ENCODE results near the gene SH3D19. TPM values are rescaled to one million over a fixed set of nuclear protein-coding genes. Genes with fewer than 3 reads are reported as not detected.
A peak's percentile ranks its signal among the peaks of the same experiment; 100 is the strongest.

Gene SH3D19
- total RNA-seq, 6 donors from 2014 or later, result 91.2 to 225 (median 103) TPM

DNA sequence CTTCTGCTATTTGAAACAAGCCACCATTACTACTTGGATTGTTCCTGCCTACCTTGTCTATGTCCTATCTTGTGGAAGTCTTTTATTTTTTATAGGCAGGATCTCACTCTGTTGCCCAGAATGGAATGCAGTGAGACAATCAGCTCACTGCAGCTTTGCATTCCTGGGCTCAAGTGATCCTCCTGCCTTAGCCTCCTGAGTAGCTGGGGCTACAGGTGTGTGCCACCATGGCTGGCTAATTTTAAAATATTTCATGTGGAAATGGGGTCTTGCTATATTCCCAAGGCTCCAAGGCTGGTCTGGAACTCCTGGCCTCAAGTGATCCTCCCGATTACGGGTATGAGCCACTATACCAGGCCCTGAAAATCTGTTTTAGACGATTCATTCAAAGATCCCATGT lies 218.3 kb downstream of the SH3D19 start:
- Histone ChIP-seq H3K4me3 (no peak overlapping the region), H3K36me3 (peaks cover 6 to 75% (median 57%) of the 10 kb centered on the region in 4 donors), H3K4me1 (peaks cover under 1 to 6% (median 4%) of the 10 kb centered on the region in 4 donors), H3K27ac (no peak overlapping the region), H3K27me3 (no peaks in the 10 kb centered on the region), H3K9me3 (no peaks in the 10 kb centered on the region)
- 94 to 98% methylated on average over 3 of the region's 3 CpGs for WGBS, 2 donors
- no peak for DNase-seq
- ATAC-seq (ENCODE audit: low FRiP score in 2 of 2), result no peak
- TF ChIP-seq CTCF (IDR thresholded peaks at IDR 0.05) (no peak), POLR2A (IDR thresholded peaks at IDR 0.05) (no peak), POLR2AphosphoS5 (IDR thresholded peaks at IDR 0.05) (no peak), EP300 (IDR thresholded peaks at IDR 0.05) (no peak)

- Histone ChIP-seq H3K36me3 (peaks cover 6 to 82% (median 65%) of the 10 kb centered on the region in 4 donors), H3K27ac (no peak overlapping the region), H3K9me3 (no peaks in the 10 kb centered on the region), H3K4me3 (no peak overlapping the region), H3K27me3 (no peaks in the 10 kb centered on the region), H3K4me1 (peaks cover 13 to 20% (median 16%) of the 10 kb centered on the region in 4 donors)
- no peak for DNase-seq
- 96% methylated on average over 5 of the region's 5 CpGs for WGBS, 2 donors
- no peak for TF ChIP-seq EP300 (IDR thresholded peaks at IDR 0.05)
- no peak for TF ChIP-seq CTCF (IDR thresholded peaks at IDR 0.05)
- no peak for TF ChIP-seq POLR2AphosphoS5 (IDR thresholded peaks at IDR 0.05)
- TF ChIP-seq POLR2A (IDR thresholded peaks at IDR 0.05), result no peak
- peak in 1 of 2 donors; percentile 9 for ATAC-seq (ENCODE audit: low FRiP score in 2 of 2)
Observed at GRCh38 chr4:151105454-151106032, 219.9 kb downstream of the SH3D19 start.

DNA sequence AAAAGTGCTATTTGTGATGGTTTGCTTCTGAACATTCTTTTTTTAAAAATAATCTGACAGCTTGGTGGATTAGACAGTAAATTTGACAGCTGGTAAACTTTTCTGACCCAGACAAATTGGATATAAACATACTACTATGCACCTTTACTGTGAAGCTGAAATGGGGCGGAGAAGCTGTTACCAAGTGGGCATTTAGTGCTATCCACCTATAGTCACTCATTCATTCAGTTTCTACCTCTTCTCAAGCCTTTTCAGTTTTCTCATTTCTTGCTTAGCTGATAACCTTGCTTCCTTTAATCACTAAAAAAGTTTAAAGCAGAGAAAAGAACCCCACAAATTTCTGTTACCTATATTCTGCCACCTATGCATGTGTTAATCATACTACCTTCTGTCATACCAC lies 220.8 kb downstream of the SH3D19 start:
- Histone ChIP-seq H3K36me3 (peaks cover 6 to 77% (median 61%) of the 10 kb centered on the region in 4 donors), H3K27me3 (no peaks in the 10 kb centered on the region), H3K4me1 (peaks cover 15 to 24% (median 19%) of the 10 kb centered on the region in 4 donors), H3K4me3 (no peak overlapping the region), H3K27ac (no peak overlapping the region), H3K9me3 (no peaks in the 10 kb centered on the region)
- no peak for ATAC-seq (ENCODE audit: low FRiP score in 2 of 2)
- DNase-seq, result no peak
- TF ChIP-seq EP300 (IDR thresholded peaks at IDR 0.05) (no peak), POLR2A (IDR thresholded peaks at IDR 0.05) (no peak), POLR2AphosphoS5 (IDR thresholded peaks at IDR 0.05) (no peak), CTCF (IDR thresholded peaks at IDR 0.05) (no peak)
- 96 to 100% methylated on average over 1 of the region's 1 CpG for WGBS, 2 donors

- H3K36me3 ChIP-seq, result peaks cover 6 to 76% (median 59%) of the 10 kb centered on the region in 4 donors
- H3K9me3 ChIP-seq, result no peaks in the 10 kb centered on the region
- peaks cover 16 to 29% (median 22%) of the 10 kb centered on the region in 4 donors for H3K4me1 ChIP-seq
- H3K27me3 ChIP-seq, result no peaks in the 10 kb centered on the region
- WGBS, 2 donors, result 78 to 82% methylated on average over 2 of the region's 2 CpGs
- H3K4me3 ChIP-seq, result no peak overlapping the region
- no peak for DNase-seq
- no peak for TF ChIP-seq POLR2A (IDR thresholded peaks at IDR 0.05)
- TF ChIP-seq POLR2AphosphoS5 (IDR thresholded peaks at IDR 0.05), result no peak
- TF ChIP-seq CTCF (IDR thresholded peaks at IDR 0.05), result no peak
- no peak for TF ChIP-seq EP300 (IDR thresholded peaks at IDR 0.05)
- ATAC-seq (ENCODE audit: low FRiP score in 2 of 2), result no peak
- no peak overlapping the region for H3K27ac ChIP-seq
Observed at GRCh38 chr4:151103758-151104157, 221.6 kb downstream of the SH3D19 start.

- no peaks in the 10 kb centered on the region for H3K9me3 ChIP-seq
- H3K27me3 ChIP-seq, result no peaks in the 10 kb centered on the region
- DNase-seq, result no peak
- H3K36me3 ChIP-seq, result peaks cover 6 to 44% (median 37%) of the 10 kb centered on the region in 4 donors
- no peak for TF ChIP-seq CTCF (IDR thresholded peaks at IDR 0.05)
- TF ChIP-seq EP300 (IDR thresholded peaks at IDR 0.05), result no peak
- no peak for TF ChIP-seq POLR2AphosphoS5 (IDR thresholded peaks at IDR 0.05)
- no peak for TF ChIP-seq POLR2A (IDR thresholded peaks at IDR 0.05)
- no peak for ATAC-seq (ENCODE audit: low FRiP score in 2 of 2)
- H3K4me1 ChIP-seq, result peaks cover 19 to 32% (median 24%) of the 10 kb centered on the region in 4 donors
- 7 to 10% methylated on average over 3 of the region's 3 CpGs for WGBS, 2 donors
- peak overlapping the region; percentile 74 to 90 (median 85) for H3K4me3 ChIP-seq
- peak overlapping the region in 3 of 4 donors; percentile 94 to 96 (median 94) for H3K27ac ChIP-seq
Observed at GRCh38 chr4:151100531-151100930, 224.9 kb downstream of the SH3D19 start.
